H1 (cell line): ENCODE results near the gene CTNNA3. TPM values are rescaled to one million over a fixed set of nuclear protein-coding genes. Genes with fewer than 3 reads are reported as not detected.

ENCODE experiments used
- CTCF ChIA-PET: fragments of 300-600 bp; sonication (Branson Sonifier 250); formaldehyde crosslinking; loops from one replicate; lab custom pipeline; 2021; ENCODE audit not compliant: partially characterized antibody; lab: Charles Lee
- POLR2A ChIA-PET: fragments of 300-600 bp; sonication (Branson Sonifier 250); formaldehyde crosslinking; loops from one replicate; lab custom pipeline; 2021; ENCODE audit warnings: inconsistent platforms; ENCODE audit not compliant: partially characterized antibody; lab: Charles Lee
- DNase-seq, 2 experiments: peaks; one replicate each; pipeline versions ENCODE4 v3.0.0 to v3.0.0-alpha.2; 2010 to 2022; ENCODE audit warnings: low spot score in 2 of 2, low read depth in 1 of 2, mixed read lengths in 1 of 2
- FAIRE-seq: peaks from 2 replicates; lab custom pipeline; 2011; peaks lifted over from hg19 to GRCh38; lab: Jason Lieb, UNC
- H2AFZ ChIP-seq: 2 replicates; pipeline ENCODE4 v1.8.1; 2012; ENCODE audit warnings: low read length, inconsistent platforms
- H2AK5ac ChIP-seq: 2 replicates; pipeline ENCODE4 v1.6.1; 2013; ENCODE audit warnings: low read depth, low read length
- H2BK120ac ChIP-seq: replicated peaks from 2 replicates; pipeline ENCODE3; 2013; ENCODE audit warnings: low read depth, low read length, inconsistent platforms
- H2BK12ac ChIP-seq: 2 replicates; pipeline ENCODE4 v1.6.1; 2013; ENCODE audit warnings: low read depth, low read length
- H2BK15ac ChIP-seq: 2 replicates; pipeline ENCODE4 v1.6.1; 2013; ENCODE audit warnings: low read length
- H2BK20ac ChIP-seq: 2 replicates; pipeline ENCODE4 v1.6.1; 2013; ENCODE audit warnings: low read length
- H2BK5ac ChIP-seq: 2 replicates; pipeline ENCODE4 v1.6.1; 2013; ENCODE audit warnings: low read depth, low read length
- H3K14ac ChIP-seq: 2 replicates; pipeline ENCODE4 v1.6.1; 2013; ENCODE audit warnings: inconsistent platforms; ENCODE audit not compliant: insufficient read length
- H3K18ac ChIP-seq: 2 replicates; pipeline ENCODE4 v1.6.1; 2013; ENCODE audit warnings: low read length; ENCODE audit errors: extremely low read depth
- H3K23ac ChIP-seq: 2 replicates; pipeline ENCODE4 v1.6.1; 2013; ENCODE audit warnings: inconsistent platforms; ENCODE audit not compliant: insufficient read length
- H3K23me2 ChIP-seq: 2 replicates; pipeline ENCODE4 v1.6.1; 2013; ENCODE audit warnings: low read depth, low read length
- H3K27ac ChIP-seq: 2 replicates; pipeline ENCODE4 v1.6.1; 2011; ENCODE audit warnings: low read depth, low read length, inconsistent platforms
- H3K27me3 ChIP-seq, 4 experiments: replicated peaks in 1 of 4; 1 replicate in 1 of 4; 2 replicates in 3 of 4; pipeline versions ENCODE4 v1.6.1 to v1.8.1; 2011 to 2013; ENCODE audit warnings: low read length in 3 of 4, mild to moderate bottlenecking in 3 of 4, inconsistent platforms in 2 of 4, mixed read lengths in 2 of 4, moderate library complexity in 1 of 4; ENCODE audit not compliant: control insufficient read depth in 3 of 4, insufficient read depth in 3 of 4; ENCODE audit errors: extremely low read depth in 1 of 4
- H3K36me3 ChIP-seq, 4 experiments: 2 replicates each; pipeline versions ENCODE4 v1.6.1 to v1.8.1; 2011 to 2013; ENCODE audit warnings: mild to moderate bottlenecking in 4 of 4, low read length in 3 of 4, moderate library complexity in 2 of 4, control low read depth in 1 of 4, inconsistent platforms in 1 of 4; ENCODE audit not compliant: insufficient read depth in 4 of 4, control insufficient read depth in 2 of 4
- H3K4ac ChIP-seq: replicated peaks from 2 replicates; pipeline ENCODE3; 2013; ENCODE audit warnings: low read length, low read depth, mixed read lengths, inconsistent platforms; ENCODE audit not compliant: insufficient read length
- H3K4me1 ChIP-seq, 4 experiments: replicated peaks in 1 of 4; 1 replicate in 1 of 4; 2 replicates in 3 of 4; pipeline versions ENCODE4 v1.6.1 to v1.8.1; 2011 to 2013; ENCODE audit warnings: low read length in 3 of 4, inconsistent platforms in 2 of 4, mixed read lengths in 1 of 4; ENCODE audit not compliant: insufficient read depth in 4 of 4, control insufficient read depth in 3 of 4
- H3K4me2 ChIP-seq, 2 experiments: 2 replicates each; pipeline versions ENCODE4 v1.6.1 to v1.8.1; 2011 to 2013; ENCODE audit warnings: low read depth in 2 of 2, low read length in 2 of 2, control low read depth in 1 of 2, inconsistent platforms in 1 of 2, mild to moderate bottlenecking in 1 of 2; ENCODE audit not compliant: insufficient read depth in 1 of 2
- H3K4me3 ChIP-seq, 4 experiments: fragments of 200-600, 300-600 bp in 1 of 4; sonication (generic), shearing (Covaris generic), sonication (Bioruptor Twin) in 1 of 4; 2 replicates each; pipeline versions ENCODE4 v1.5.1 to v1.8.1; 2011 to 2016; ENCODE audit warnings: low read length in 4 of 4, low read depth in 3 of 4, control low read depth in 2 of 4, inconsistent platforms in 2 of 4, mild to moderate bottlenecking in 2 of 4, mixed read lengths in 1 of 4, moderate library complexity in 1 of 4; ENCODE audit not compliant: insufficient read depth in 2 of 4; ENCODE audit errors: extremely low read depth in 1 of 4
- H3K56ac ChIP-seq: replicated peaks from 2 replicates; pipeline ENCODE3; 2013; ENCODE audit warnings: low read depth, mild to moderate bottlenecking, mixed read lengths, low read length, inconsistent platforms; ENCODE audit not compliant: insufficient read length
- H3K79me1 ChIP-seq: 2 replicates; pipeline ENCODE4 v1.6.1; 2013; ENCODE audit warnings: low read depth, low read length, control low read depth
- H3K79me2 ChIP-seq, 2 experiments: 2 replicates each; pipeline versions ENCODE4 v1.6.1 to v1.8.1; 2012 to 2013; ENCODE audit warnings: low read length in 2 of 2, mild to moderate bottlenecking in 2 of 2, inconsistent platforms in 1 of 2; ENCODE audit not compliant: insufficient read depth in 2 of 2, control insufficient read depth in 1 of 2
- H3K9ac ChIP-seq, 4 experiments: replicated peaks in 1 of 4; 1 replicate in 1 of 4; 2 replicates in 3 of 4; pipeline versions ENCODE4 v1.6.1 to v1.8.1; 2011 to 2013; ENCODE audit warnings: low read depth in 3 of 4, low read length in 3 of 4, control low read depth in 2 of 4, mild to moderate bottlenecking in 2 of 4, moderate library complexity in 2 of 4, inconsistent platforms in 1 of 4; ENCODE audit errors: extremely low read depth in 1 of 4
- H3K9me3 ChIP-seq, 2 experiments: 2 replicates each; pipeline versions ENCODE4 v1.6.1 to v1.8.1; 2012 to 2013; ENCODE audit warnings: mild to moderate bottlenecking in 2 of 2, moderate library complexity in 2 of 2, control low read depth in 1 of 2, inconsistent platforms in 1 of 2, low read depth in 1 of 2, low read length in 1 of 2, mixed read lengths in 1 of 2; ENCODE audit not compliant: insufficient read depth in 2 of 2
- H4K20me1 ChIP-seq, 2 experiments: replicated peaks in 1 of 2; 2 replicates each; pipeline versions ENCODE3 to v1.8.1; 2011 to 2013; ENCODE audit warnings: inconsistent platforms in 2 of 2, low read length in 2 of 2, mild to moderate bottlenecking in 1 of 2; ENCODE audit not compliant: insufficient read depth in 2 of 2, control insufficient read depth in 1 of 2
- H4K5ac ChIP-seq: 2 replicates; pipeline ENCODE4 v1.6.1; 2013; ENCODE audit warnings: low read length, low read depth, mixed read lengths, inconsistent platforms; ENCODE audit not compliant: insufficient read length
- H4K8ac ChIP-seq: 2 replicates; pipeline ENCODE4 v1.8.0; 2013; ENCODE audit warnings: mild to moderate bottlenecking, moderate library complexity, low read length, inconsistent platforms; ENCODE audit not compliant: insufficient read depth; ENCODE audit errors: extremely low read depth
- H4K91ac ChIP-seq: replicated peaks from 2 replicates; pipeline ENCODE3; 2013; ENCODE audit warnings: low read length, mixed read lengths, inconsistent platforms; ENCODE audit not compliant: insufficient read length
- ASH2L ChIP-seq: fragments of 200-600, 300-600 bp; sonication (generic); IDR thresholded peaks from one replicate; pipeline ENCODE4 v1.7.1; 2017; ENCODE audit warnings: low read length
- CBX8 ChIP-seq: fragments of 300-800, 300-1000 bp; sonication (generic); IDR thresholded peaks from 2 replicates; pipeline ENCODE4 v1.7.1; 2016; ENCODE audit warnings: low read depth, low read length, borderline replicate concordance
- HDAC6 ChIP-seq: IDR thresholded peaks from one replicate; pipeline ENCODE4 v1.7.1; 2012; ENCODE audit warnings: low read depth, mild to moderate bottlenecking, inconsistent platforms, low read length, moderate library complexity
- JUN ChIP-seq: IDR thresholded peaks from 2 replicates; pipeline ENCODE4 v1.6.1; 2011; ENCODE audit warnings: low read depth, mild to moderate bottlenecking, improper control_type of control experiment, low read length
- KDM1A ChIP-seq: fragments of 200-600, 300-600 bp; sonication (generic); IDR thresholded peaks from 2 replicates; pipeline ENCODE4 v1.7.1; 2016; ENCODE audit warnings: mild to moderate bottlenecking, low read length, borderline replicate concordance
- KDM4A ChIP-seq: IDR thresholded peaks from one replicate; pipeline ENCODE4 v1.7.1; 2012; ENCODE audit warnings: low read depth, mild to moderate bottlenecking, moderate library complexity, low read length, inconsistent platforms; ENCODE audit not compliant: severe bottlenecking
- KDM5A ChIP-seq: fragments of 200-600 bp; IDR thresholded peaks from 2 replicates; pipeline ENCODE4 v1.7.1; 2012; ENCODE audit warnings: mild to moderate bottlenecking, low read length, inconsistent platforms, mixed read lengths
- NRF1 ChIP-seq: IDR thresholded peaks from 2 replicates; pipeline ENCODE4 v1.6.1; 2011; ENCODE audit warnings: mild to moderate bottlenecking, low read depth, low read length, improper control_type of control experiment
- POLR2AphosphoS5 ChIP-seq: IDR thresholded peaks from 2 replicates; pipeline ENCODE4 v1.6.1; 2011; ENCODE audit warnings: low read depth, low read length
- RBBP5 ChIP-seq: IDR thresholded peaks from 2 replicates; pipeline ENCODE4 v1.7.1; 2012; ENCODE audit warnings: low read depth, mild to moderate bottlenecking, inconsistent platforms, low read length, moderate library complexity, borderline replicate concordance
- SIN3A ChIP-seq, 2 experiments: IDR thresholded peaks in 1 of 2; conservative IDR thresholded peaks in 1 of 2; 2 replicates each; pipeline ENCODE4 v1.6.1; 2011 to 2012; ENCODE audit warnings: low read length in 2 of 2, improper control_type of control experiment in 1 of 2, low read depth in 1 of 2, mild to moderate bottlenecking in 1 of 2
- SP2 ChIP-seq: IDR thresholded peaks from 2 replicates; pipeline ENCODE4 v1.6.1; 2012; ENCODE audit warnings: mild to moderate bottlenecking, low read length, inconsistent platforms
- TAF1 ChIP-seq: IDR thresholded peaks from 2 replicates; pipeline ENCODE4 v1.6.1; 2011; ENCODE audit warnings: mild to moderate bottlenecking, low read depth, low read length
- WGBS, 2 experiments: shearing (Covaris generic) in 1 of 2; methylation state at CpG; one replicate each; pipeline versions ENCODE4 v1.1.6 to v1.1.7; 2013 to 2015; ENCODE audit warnings: low lambda C conversion rate in 2 of 2, mixed read lengths in 2 of 2, inconsistent platforms in 1 of 2, low coverage in 1 of 2, missing lambda C conversion rate in 1 of 2; ENCODE audit not compliant: insufficient replicate concordance in 2 of 2, insufficient coverage in 1 of 2, insufficient read length in 1 of 2; ENCODE audit errors: extremely low coverage in 1 of 2, missing lambda C conversion rate in 1 of 2; 5-methylcytosine and 5-hydroxymethylcytosine counted together
- polyA plus RNA-seq, 7 experiments: library from polyadenylated mRNA; depleted of rRNA in 3 of 7; stranded (reverse) in 5 of 7; unstranded in 2 of 7; fragments of >200 nt in 5 of 7; fragments of 200-250 nt in 2 of 7; gene quantifications; 1 replicate in 5 of 7; 2 replicates in 1 of 7; 4 replicates in 1 of 7; pipeline versions ENCODE4 v1.2.1 to v1.2.3, GENCODE V29; 2011 to 2013; ENCODE audit warnings: missing spikeins in 2 of 7, mixed read lengths in 2 of 7
- total RNA-seq: library from RNA; stranded (reverse); fragmentation: NEBNext Ultra II Directional; extraction: Animal tissue kit (Norgen Biotek cat#: 25700); gene quantifications from 2 replicates; pipeline ENCODE4 v1.2.1, GENCODE V29; 2021

CTNNA3 gene
- total and polyA plus RNA-seq, 2 of the 8 experiments (the other 6 are each of a cell fraction or from before 2014, with no cell fraction given), result 1.3 to 1.5 TPM

- no peaks in the 10 kb centered on the region for H3K23me2 ChIP-seq
- H2AFZ ChIP-seq, result no peak overlapping the region
- no peak overlapping the region for H3K9ac ChIP-seq
- H3K36me3 ChIP-seq, result no peaks in the 10 kb centered on the region
- no peak overlapping the region for H2BK5ac ChIP-seq
- H3K14ac ChIP-seq, result no peak overlapping the region
- H3K79me1 ChIP-seq, result no peaks in the 10 kb centered on the region
- FAIRE-seq (peak; percentile 58), DNase-seq (no peak)
- no peak overlapping the region for H3K56ac ChIP-seq
- H2BK15ac ChIP-seq, result no peak overlapping the region
- ChIA-PET POLR2A (interaction anchor here (0.6 kb wide), 1 partner anchor 80 kb away, joined by 3 read pairs; no protein-coding TSS in a partner anchor), CTCF (no interaction called here)
- no peaks in the 10 kb centered on the region for H3K79me2 ChIP-seq
- H4K91ac ChIP-seq, result no peak overlapping the region
- no peaks in the 10 kb centered on the region for H4K20me1 ChIP-seq
- H3K27ac ChIP-seq, result no peak overlapping the region
- no peak overlapping the region for H2AK5ac ChIP-seq
- H3K4me1 ChIP-seq, result no peaks in the 10 kb centered on the region
- no peak overlapping the region for H2BK12ac ChIP-seq
- H3K23ac ChIP-seq, result no peak overlapping the region
- H3K4me2 ChIP-seq, result no peak overlapping the region
- no peaks in the 10 kb centered on the region for H3K27me3 ChIP-seq
- H3K4ac ChIP-seq, result no peak overlapping the region
- 77% methylated on average over 3 of the region's 3 CpGs; no CpG with 5 or more reads in 1 of the 2 experiments for WGBS, 2 experiments
- no peak overlapping the region for H3K18ac ChIP-seq
- H4K5ac ChIP-seq, result no peak overlapping the region
- no peaks in the 10 kb centered on the region for H3K9me3 ChIP-seq
- peak overlapping the region; percentile 59; the same call in 1 of the 2 replicates for H4K8ac ChIP-seq
- H2BK20ac ChIP-seq, result no peak overlapping the region
- H2BK120ac ChIP-seq, result no peak overlapping the region
- H3K4me3 ChIP-seq, result no peak overlapping the region
- TF ChIP-seq SIN3A (conservative IDR thresholded peaks at IDR 0.05 in 1 of 2, IDR thresholded peaks at IDR 0.05 in 1 of 2; ENCODE audit: low read depth in 1 of 2, low read length in 2 of 2) (no peak), KDM5A (no peak), RBBP5 (no peak), TAF1 (no peak), KDM1A (no peak), ASH2L (no peak), POLR2AphosphoS5 (no peak), CBX8 (no peak), NRF1 (no peak), KDM4A (no peak), HDAC6 (no peak), SP2 (no peak), JUN (no peak)
Observed at GRCh38 chr10:67107670-67108069, 588.3 kb downstream of the CTNNA3 start.
